Measurements from ENCODE around the gene YAF2. TPM values are rescaled to one million over a fixed set of nuclear protein-coding genes. Genes with fewer than 3 reads are reported as not detected.

The YAF2 gene
- total RNA-seq, 4 donors from 2014 or later = 10.8 to 69.7 (median 28.5) TPM

DNA sequence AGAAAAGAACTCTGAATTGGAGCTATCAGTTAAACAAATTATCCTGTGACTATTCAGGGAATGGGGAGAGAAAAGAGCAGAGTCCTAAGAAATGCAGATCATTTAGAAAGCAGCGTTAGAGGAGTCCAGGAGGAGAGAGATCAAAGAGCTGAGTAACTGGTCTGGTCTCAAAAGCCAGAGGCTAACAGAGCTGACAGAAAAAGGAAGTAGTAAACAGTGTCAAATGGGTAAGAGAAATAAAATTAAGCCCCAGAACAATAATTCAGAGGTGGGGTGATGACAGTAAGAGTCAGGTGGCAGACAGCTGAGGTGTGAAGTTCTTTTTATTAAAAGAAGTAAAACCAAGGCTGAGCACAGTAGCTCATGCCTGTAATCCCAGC, 112.7 kb downstream of the YAF2 start:
- no peak overlapping the region for H3K4me3 ChIP-seq
- no peaks in the 10 kb centered on the region for H3K27me3 ChIP-seq
- H3K27ac ChIP-seq = no peak overlapping the region
- TF ChIP-seq POLR2A (IDR thresholded peaks at IDR 0.05) (no peak), CTCF (IDR thresholded peaks at IDR 0.05) (no peak)
- H3K36me3 ChIP-seq = no peaks in the 10 kb centered on the region
- H3K4me1 ChIP-seq = no peaks in the 10 kb centered on the region
- no peak for DNase-seq
- intact Hi-C loops (cut with DNase I; ENCODE audit: low total_unique reads) = loop anchor here (5.0 kb wide), 1 partner anchor 207 kb away; no protein-coding TSS in a partner anchor
- H3K9me3 ChIP-seq = no peaks in the 10 kb centered on the region

GRCh38 chr12:42124764-42125387, 113.2 kb downstream of the YAF2 start:
- Histone ChIP-seq H3K9me3 (no peaks in the 10 kb centered on the region), H3K27ac (no peak overlapping the region), H3K27me3 (no peaks in the 10 kb centered on the region), H3K4me1 (no peaks in the 10 kb centered on the region), H3K4me3 (no peak overlapping the region), H3K36me3 (no peaks in the 10 kb centered on the region)
- TF ChIP-seq CTCF (IDR thresholded peaks at IDR 0.05) = no peak
- TF ChIP-seq POLR2A (IDR thresholded peaks at IDR 0.05) = no peak
- intact Hi-C loops (cut with DNase I; ENCODE audit: low total_unique reads) = loop anchor here (5.0 kb wide), 1 partner anchor 207 kb away; no protein-coding TSS in a partner anchor
- no peak for DNase-seq

- no peaks in the 10 kb centered on the region for H3K27me3 ChIP-seq
- TF ChIP-seq POLR2A (IDR thresholded peaks at IDR 0.05) (no peak), CTCF (IDR thresholded peaks at IDR 0.05) (no peak)
- intact Hi-C loops (cut with DNase I; ENCODE audit: low total_unique reads) = no loop called here
- H3K9me3 ChIP-seq = no peaks in the 10 kb centered on the region
- no peaks in the 10 kb centered on the region for H3K36me3 ChIP-seq
- H3K4me1 ChIP-seq = no peaks in the 10 kb centered on the region
- no peak for DNase-seq
- no peak overlapping the region for H3K27ac ChIP-seq
- H3K4me3 ChIP-seq = no peak overlapping the region
Observed at GRCh38 chr12:42119085-42119633, 118.9 kb downstream of the YAF2 start.

DNA sequence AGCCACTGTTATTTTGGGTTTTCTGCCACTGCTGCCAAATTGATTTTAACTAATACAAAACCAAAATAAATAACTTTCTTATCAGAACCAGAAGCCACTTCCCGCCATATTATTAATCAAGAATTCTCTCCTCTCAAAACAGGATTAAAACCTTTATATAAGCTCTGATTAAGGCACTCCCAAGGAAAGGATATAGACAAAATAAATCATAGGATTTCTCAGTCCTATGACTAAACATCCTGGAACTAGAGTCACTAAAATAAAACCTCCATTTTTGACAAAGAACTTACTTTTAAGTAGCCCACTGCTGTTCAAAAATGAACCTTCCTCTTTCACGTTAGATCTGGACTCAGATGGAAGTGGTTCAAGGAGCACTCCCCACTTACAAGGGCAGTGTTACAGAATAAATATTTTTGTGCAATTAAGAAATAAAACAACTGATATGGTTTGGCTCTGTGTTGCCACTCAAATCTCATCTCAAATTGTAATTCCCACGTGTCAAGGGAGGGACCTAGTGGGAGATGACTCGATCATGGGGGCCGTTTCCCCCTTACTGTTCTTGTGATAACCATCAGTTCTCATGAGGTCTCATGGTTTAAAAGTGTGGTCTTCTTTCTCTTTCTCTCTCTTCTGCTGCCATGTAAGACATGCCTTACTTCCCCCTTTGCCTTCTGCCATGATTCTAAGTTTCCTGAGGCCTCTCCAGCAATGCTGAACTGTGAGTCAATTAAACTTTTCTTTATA, 119.7 kb downstream of the YAF2 start:
- Histone ChIP-seq H3K9me3 (no peaks in the 10 kb centered on the region), H3K36me3 (no peaks in the 10 kb centered on the region), H3K4me3 (no peak overlapping the region), H3K4me1 (no peaks in the 10 kb centered on the region), H3K27ac (no peak overlapping the region), H3K27me3 (no peaks in the 10 kb centered on the region)
- DNase-seq = no peak
- no peak for TF ChIP-seq CTCF (IDR thresholded peaks at IDR 0.05)
- no peak for TF ChIP-seq POLR2A (IDR thresholded peaks at IDR 0.05)
- intact Hi-C loops (cut with DNase I; ENCODE audit: low total_unique reads) = no loop called here

GRCh38 chr12:42109031-42109430, 129.0 kb downstream of the YAF2 start:
- H3K27me3 ChIP-seq = no peaks in the 10 kb centered on the region
- intact Hi-C loops (cut with DNase I; ENCODE audit: low total_unique reads) = no loop called here
- H3K4me1 ChIP-seq = no peaks in the 10 kb centered on the region
- TF ChIP-seq POLR2A (IDR thresholded peaks at IDR 0.05) (no peak), CTCF (IDR thresholded peaks at IDR 0.05) (no peak)
- H3K9me3 ChIP-seq = no peaks in the 10 kb centered on the region
- DNase-seq = no peak
- H3K36me3 ChIP-seq = no peaks in the 10 kb centered on the region
- no peak overlapping the region for H3K4me3 ChIP-seq
- H3K27ac ChIP-seq = no peak overlapping the region
